DND-41 (cell line): ENCODE results near the gene DYNLT4.

Experiments used
- EZH2 ChIP-seq: IDR thresholded peaks from 3 replicates; pipeline ENCODE4 v1.6.1; 2012; ENCODE audit warnings: borderline replicate concordance, low read depth, mild to moderate bottlenecking, moderate library complexity, low read length, inconsistent platforms; ENCODE audit not compliant: severe bottlenecking
- TF ChIP-seq, protein P1 (sequence below): IDR thresholded peaks from 2 replicates; pipeline ENCODE4 v1.5.1; 2012; ENCODE audit warnings: borderline replicate concordance, low read length, moderate library complexity, mild to moderate bottlenecking; ENCODE audit not compliant: poor library complexity, severe bottlenecking; ENCODE audit errors: extremely low read depth

DNA sequence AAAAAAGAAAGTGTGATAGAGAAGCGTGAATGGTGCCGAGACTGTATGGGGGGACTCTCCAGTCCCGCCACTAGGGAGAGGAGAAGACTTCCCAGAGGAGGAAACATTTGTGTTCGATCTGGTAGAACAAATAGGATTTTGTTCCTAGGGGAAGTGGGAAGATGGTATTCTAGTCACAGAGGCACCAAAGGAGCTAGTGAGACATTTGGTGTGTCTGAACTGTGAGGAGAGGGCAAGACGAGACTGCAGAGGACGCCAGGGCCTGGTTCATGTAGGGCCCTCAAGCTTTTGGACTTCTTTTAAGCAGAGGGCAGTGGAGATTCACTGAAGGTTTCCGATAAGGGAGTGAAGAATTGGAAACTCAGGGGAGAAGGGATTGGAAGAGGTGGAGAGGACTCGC is 4.1 kb upstream of the DYNLT4 start:
- TF ChIP-seq, protein P1, sequence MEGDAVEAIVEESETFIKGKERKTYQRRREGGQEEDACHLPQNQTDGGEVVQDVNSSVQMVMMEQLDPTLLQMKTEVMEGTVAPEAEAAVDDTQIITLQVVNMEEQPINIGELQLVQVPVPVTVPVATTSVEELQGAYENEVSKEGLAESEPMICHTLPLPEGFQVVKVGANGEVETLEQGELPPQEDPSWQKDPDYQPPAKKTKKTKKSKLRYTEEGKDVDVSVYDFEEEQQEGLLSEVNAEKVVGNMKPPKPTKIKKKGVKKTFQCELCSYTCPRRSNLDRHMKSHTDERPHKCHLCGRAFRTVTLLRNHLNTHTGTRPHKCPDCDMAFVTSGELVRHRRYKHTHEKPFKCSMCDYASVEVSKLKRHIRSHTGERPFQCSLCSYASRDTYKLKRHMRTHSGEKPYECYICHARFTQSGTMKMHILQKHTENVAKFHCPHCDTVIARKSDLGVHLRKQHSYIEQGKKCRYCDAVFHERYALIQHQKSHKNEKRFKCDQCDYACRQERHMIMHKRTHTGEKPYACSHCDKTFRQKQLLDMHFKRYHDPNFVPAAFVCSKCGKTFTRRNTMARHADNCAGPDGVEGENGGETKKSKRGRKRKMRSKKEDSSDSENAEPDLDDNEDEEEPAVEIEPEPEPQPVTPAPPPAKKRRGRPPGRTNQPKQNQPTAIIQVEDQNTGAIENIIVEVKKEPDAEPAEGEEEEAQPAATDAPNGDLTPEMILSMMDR, result no peak
- no peak for TF ChIP-seq EZH2
